A673 (cell line): ENCODE results near the gene BMP2K. TPM values are rescaled to one million over a fixed set of nuclear protein-coding genes. Genes with fewer than 3 reads are reported as not detected.
A peak's percentile ranks its signal among the peaks of the same experiment; 100 is the strongest.

Experiments used
- BruUV-seq: library from RNA; stranded (reverse); fragments of 400-500 nt; replicated peaks from 2 replicates; lab custom pipeline; 2021; lab: Mats Ljungman, UMichigan
- CTCF ChIA-PET: fragments of 300-600 bp; sonication (Branson Sonifier 250); formaldehyde crosslinking; loops from one replicate; lab custom pipeline; 2022; ENCODE audit warnings: antibody characterized with exemption; lab: Charles Lee
- POLR2A ChIA-PET: fragments of 300-600 bp; sonication (Branson Sonifier 250); formaldehyde crosslinking; loops from one replicate; lab custom pipeline; 2022; ENCODE audit warnings: antibody characterized with exemption; ENCODE audit not compliant: low non-redundant PET; lab: Charles Lee
- DNase-seq: peaks from one replicate; pipeline ENCODE4 v3.0.0-alpha.2; 2015; ENCODE audit warnings: low spot score
- H3K27ac ChIP-seq: fragments of 200-600 bp; sonication (generic); 2 replicates; pipeline ENCODE4 v1.5.1; 2016; ENCODE audit warnings: mixed run types, low read depth, mild to moderate bottlenecking, mixed read lengths, antibody characterized with exemption, low read length; ENCODE audit not compliant: poor library complexity, severe bottlenecking
- H3K27me3 ChIP-seq: fragments of 200-600 bp; sonication (generic); replicated peaks from 2 replicates; pipeline ENCODE4 v1.6.1; 2017; ENCODE audit warnings: mixed run types, low read depth, mild to moderate bottlenecking, mixed read lengths, antibody characterized with exemption, low read length; ENCODE audit not compliant: insufficient read depth, poor library complexity
- H3K36me3 ChIP-seq: fragments of 200-600 bp; sonication (generic); 2 replicates; pipeline ENCODE4 v1.6.1; 2016; ENCODE audit warnings: mixed run types, mild to moderate bottlenecking, mixed read lengths, antibody characterized with exemption, low read length; ENCODE audit not compliant: insufficient read depth, poor library complexity, severe bottlenecking
- H3K4me1 ChIP-seq: fragments of 200-600 bp; sonication (generic); 2 replicates; pipeline ENCODE4 v1.6.1; 2017; ENCODE audit warnings: mixed run types, mild to moderate bottlenecking, mixed read lengths, antibody characterized with exemption, low read length; ENCODE audit not compliant: insufficient read depth, poor library complexity, severe bottlenecking
- H3K4me3 ChIP-seq: fragments of 200-600 bp; sonication (generic); 2 replicates; pipeline ENCODE4 v1.5.1; 2016; ENCODE audit warnings: low read depth, mixed run types, mild to moderate bottlenecking, mixed read lengths, low read length; ENCODE audit not compliant: poor library complexity, severe bottlenecking
- H3K9me3 ChIP-seq: fragments of 200-600 bp; sonication (generic); 2 replicates; pipeline ENCODE4 v1.6.1; 2016; ENCODE audit warnings: mixed run types, low read depth, mild to moderate bottlenecking, mixed read lengths, antibody characterized with exemption, low read length; ENCODE audit not compliant: poor library complexity, severe bottlenecking
- EZH2 ChIP-seq: fragments of 200-600 bp; sonication (generic); IDR thresholded peaks from 2 replicates; pipeline ENCODE4 v1.6.1; 2017; ENCODE audit warnings: borderline replicate concordance, low read depth, mild to moderate bottlenecking, mixed read lengths, antibody characterized with exemption, low read length; ENCODE audit not compliant: poor library complexity, severe bottlenecking
- intact Hi-C: fragments of 100-400 bp; cut with micrococcal nuclease; formaldehyde crosslinking; loops from one replicate; pipeline ENCODE4 v1.10.0; 2022; ENCODE audit not compliant: unreplicated experiment
- total RNA-seq: library from RNA; stranded (reverse); gene quantifications from 2 replicates; pipeline ENCODE4 v1.2.3, GENCODE V29; 2021
- TF ChIP-seq, protein P1 (sequence below): fragments of 300-800, 200-600 bp; sonication (generic); conservative IDR thresholded peaks from 2 replicates; pipeline ENCODE4 v1.5.1; 2017; ENCODE audit warnings: low read depth, mild to moderate bottlenecking, antibody characterized with exemption, low read length, moderate library complexity, mixed read lengths

The BMP2K gene
- total RNA-seq, 1 experiment from 2014 or later: 14.3 TPM

GRCh38 chr4:78939667-78940008 lies 163.5 kb downstream of the BMP2K start:
- POLR2A ChIA-PET: no interaction called here
- DNase-seq: no peak
- no TSS peak for BruUV-seq
- Histone ChIP-seq H3K4me1 (no peaks in the 10 kb centered on the region), H3K36me3 (no peaks in the 10 kb centered on the region), H3K27ac (no peak overlapping the region), H3K4me3 (peak overlapping the region; percentile 63), H3K27me3 (no peaks in the 10 kb centered on the region), H3K9me3 (no peaks in the 10 kb centered on the region)
- CTCF ChIA-PET: no interaction called here
- intact Hi-C loops: no loop called here
- TF ChIP-seq, protein P1, sequence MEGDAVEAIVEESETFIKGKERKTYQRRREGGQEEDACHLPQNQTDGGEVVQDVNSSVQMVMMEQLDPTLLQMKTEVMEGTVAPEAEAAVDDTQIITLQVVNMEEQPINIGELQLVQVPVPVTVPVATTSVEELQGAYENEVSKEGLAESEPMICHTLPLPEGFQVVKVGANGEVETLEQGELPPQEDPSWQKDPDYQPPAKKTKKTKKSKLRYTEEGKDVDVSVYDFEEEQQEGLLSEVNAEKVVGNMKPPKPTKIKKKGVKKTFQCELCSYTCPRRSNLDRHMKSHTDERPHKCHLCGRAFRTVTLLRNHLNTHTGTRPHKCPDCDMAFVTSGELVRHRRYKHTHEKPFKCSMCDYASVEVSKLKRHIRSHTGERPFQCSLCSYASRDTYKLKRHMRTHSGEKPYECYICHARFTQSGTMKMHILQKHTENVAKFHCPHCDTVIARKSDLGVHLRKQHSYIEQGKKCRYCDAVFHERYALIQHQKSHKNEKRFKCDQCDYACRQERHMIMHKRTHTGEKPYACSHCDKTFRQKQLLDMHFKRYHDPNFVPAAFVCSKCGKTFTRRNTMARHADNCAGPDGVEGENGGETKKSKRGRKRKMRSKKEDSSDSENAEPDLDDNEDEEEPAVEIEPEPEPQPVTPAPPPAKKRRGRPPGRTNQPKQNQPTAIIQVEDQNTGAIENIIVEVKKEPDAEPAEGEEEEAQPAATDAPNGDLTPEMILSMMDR: no peak
- no peak for TF ChIP-seq EZH2

DNA sequence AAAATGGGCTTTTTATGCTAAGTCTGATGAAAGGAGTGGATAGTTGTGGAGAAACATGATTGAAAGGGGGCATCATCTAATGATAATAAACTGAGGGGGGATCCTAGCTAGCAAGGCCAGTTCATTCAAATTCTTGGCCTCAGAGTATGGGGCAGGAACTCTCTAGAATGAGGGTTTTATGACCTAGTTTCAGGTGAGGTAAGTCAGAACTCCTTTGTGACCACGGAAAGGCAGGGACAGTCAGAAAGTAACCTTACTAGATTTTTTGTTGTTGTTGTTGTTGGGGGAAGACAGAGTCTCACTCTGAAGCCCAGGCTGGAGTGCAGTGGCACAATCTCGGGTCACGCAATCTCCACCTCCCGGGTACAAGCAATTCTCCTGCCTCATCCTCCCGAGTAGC lies 164.6 kb downstream of the BMP2K start:
- CTCF ChIA-PET: no interaction called here
- TF ChIP-seq, protein P1: no peak
- no peak for TF ChIP-seq EZH2
- intact Hi-C loops: no loop called here
- no peak overlapping the region for H3K27ac ChIP-seq
- H3K4me1 ChIP-seq: no peaks in the 10 kb centered on the region
- DNase-seq: no peak
- no peaks in the 10 kb centered on the region for H3K36me3 ChIP-seq
- no peaks in the 10 kb centered on the region for H3K27me3 ChIP-seq
- BruUV-seq: no TSS peak
- POLR2A ChIA-PET: no interaction called here
- H3K9me3 ChIP-seq: no peaks in the 10 kb centered on the region
- H3K4me3 ChIP-seq: no peak overlapping the region

- TF ChIP-seq, protein P1: no peak
- TF ChIP-seq EZH2: no peak
- BruUV-seq: no TSS peak
- no peaks in the 10 kb centered on the region for H3K9me3 ChIP-seq
- intact Hi-C loops: no loop called here
- no peaks in the 10 kb centered on the region for H3K27me3 ChIP-seq
- H3K36me3 ChIP-seq: no peaks in the 10 kb centered on the region
- no peak overlapping the region for H3K27ac ChIP-seq
- DNase-seq: no peak
- ChIA-PET POLR2A (no interaction called here), CTCF (no interaction called here)
- H3K4me3 ChIP-seq: no peak overlapping the region
- no peaks in the 10 kb centered on the region for H3K4me1 ChIP-seq
Observed at GRCh38 chr4:78944381-78944780, 168.2 kb downstream of the BMP2K start.
